Activated T-helper 1 cell treated with anti-CD3 and anti-CD28 coated beads, Interleukin-12 subunit alpha, Interleukin-12 subunit beta, Interleukin-2, Interleukin-4 antibody, amounts not matched to agents 30 ng/mL and 10 ng/mL and 1 ng/mL, durations not matched to agents 14 hours and 24 hours and 36 hours (primary cell): ENCODE results near the gene CEP68. TPM values are rescaled to one million over a fixed set of nuclear protein-coding genes. Genes with fewer than 3 reads are reported as not detected.

Experiments used
- DNase-seq: peaks from one replicate; pipeline ENCODE4 v3.0.0; 2021; ENCODE audit warnings: low spot score
- H3K27ac Mint-ChIP-seq: one replicate; pipeline ENCODE4 v1.8.0; 2021; ENCODE audit warnings: mild to moderate bottlenecking, mixed read lengths
- H3K27me3 Mint-ChIP-seq: one replicate; pipeline ENCODE4 v1.8.0; 2022; ENCODE audit warnings: mild to moderate bottlenecking, moderate library complexity, mixed read lengths; ENCODE audit not compliant: insufficient read depth
- H3K36me3 Mint-ChIP-seq: one replicate; pipeline ENCODE4 v1.8.0; 2021; ENCODE audit warnings: low read depth, mixed read lengths
- H3K4me1 Mint-ChIP-seq: one replicate; pipeline ENCODE4 v1.8.0; 2021; ENCODE audit warnings: low read depth, mixed read lengths
- H3K4me3 Mint-ChIP-seq: one replicate; pipeline ENCODE4 v1.8.0; 2021; ENCODE audit warnings: mild to moderate bottlenecking, moderate library complexity, mixed read lengths
- H3K9me3 Mint-ChIP-seq: one replicate; pipeline ENCODE4 v1.8.0; 2021; ENCODE audit warnings: mixed read lengths
- intact Hi-C: fragments of 100-400 bp; cut with micrococcal nuclease; formaldehyde crosslinking; loops from one replicate; pipeline ENCODE4 v1.15.1; 2024
- total RNA-seq: library from RNA; stranded (reverse); gene quantifications from 2 replicates; pipeline ENCODE4 v1.2.3, GENCODE V29; 2022

The CEP68 gene
- total RNA-seq, 1 donor from 2014 or later: 4.0 TPM

DNA sequence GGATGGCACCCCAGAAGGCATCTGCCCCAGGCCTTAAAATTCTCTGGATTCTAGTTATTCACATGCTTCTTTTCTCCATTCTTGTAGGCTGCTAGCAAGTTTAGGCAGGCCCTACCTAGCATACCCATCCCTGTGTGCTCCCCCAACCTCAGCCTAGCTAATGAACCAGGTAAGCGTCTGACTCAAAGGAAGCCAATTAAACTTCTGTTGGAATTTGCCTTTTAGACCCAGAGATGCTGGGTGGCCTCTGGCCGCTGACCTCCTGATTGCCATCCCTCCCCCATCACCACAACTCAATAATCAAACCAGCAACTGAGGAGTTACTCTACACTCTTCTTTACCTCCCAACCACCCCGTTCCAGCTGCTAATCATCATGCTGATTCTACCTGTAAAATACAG, 19.0 kb upstream of the CEP68 start:
- H3K36me3 Mint-ChIP-seq: no peaks in the 10 kb centered on the region
- peaks cover 19% of the 10 kb centered on the region for H3K4me1 Mint-ChIP-seq
- no peaks in the 10 kb centered on the region for H3K9me3 Mint-ChIP-seq
- H3K27ac Mint-ChIP-seq: no peak overlapping the region
- no peak for DNase-seq
- H3K27me3 Mint-ChIP-seq: peaks cover 2% of the 10 kb centered on the region
- no peak overlapping the region for H3K4me3 Mint-ChIP-seq
- intact Hi-C loops: no loop called here

GRCh38 chr2:65039640-65040039, 16.6 kb upstream of the CEP68 start:
- intact Hi-C loops: loop anchor here (1.0 to 5.0 kb wide), 6 partner anchors 17 to 534 kb away; partner anchors contain the start of genes AFTPH, CEP68 and SLC1A4
- Mint-ChIP-seq H3K27me3 (peaks cover 2% of the 10 kb centered on the region), H3K4me3 (no peak overlapping the region), H3K27ac (no peak overlapping the region), H3K36me3 (peaks cover 7% of the 10 kb centered on the region), H3K4me1 (peaks cover 24% of the 10 kb centered on the region), H3K9me3 (peaks cover 12% of the 10 kb centered on the region)
- DNase-seq: no peak

- peaks cover 25% of the 10 kb centered on the region for H3K4me1 Mint-ChIP-seq
- intact Hi-C loops: loop anchor here (1.0 to 5.0 kb wide), 6 partner anchors 16 to 533 kb away; partner anchors contain the start of genes AFTPH, CEP68 and SLC1A4
- H3K36me3 Mint-ChIP-seq: peaks cover 10% of the 10 kb centered on the region
- H3K27ac Mint-ChIP-seq: no peak overlapping the region
- peak; percentile 67 for DNase-seq
- H3K9me3 Mint-ChIP-seq: peaks cover 18% of the 10 kb centered on the region
- H3K4me3 Mint-ChIP-seq: no peak overlapping the region
- no peaks in the 10 kb centered on the region for H3K27me3 Mint-ChIP-seq
Observed at GRCh38 chr2:65040400-65041261, 15.6 kb upstream of the CEP68 start.

- no peak for DNase-seq
- Mint-ChIP-seq H3K9me3 (peaks cover 18% of the 10 kb centered on the region), H3K27me3 (peaks cover 4% of the 10 kb centered on the region), H3K4me1 (peaks cover 25% of the 10 kb centered on the region), H3K36me3 (peaks cover 10% of the 10 kb centered on the region), H3K27ac (no peak overlapping the region), H3K4me3 (no peak overlapping the region)
- intact Hi-C loops: loop anchor here (5.0 kb wide), 1 partner anchor 521 kb away; the partner anchor contains the start of gene AFTPH
Observed at GRCh38 chr2:65043001-65043400, 13.2 kb upstream of the CEP68 start.

DNA sequence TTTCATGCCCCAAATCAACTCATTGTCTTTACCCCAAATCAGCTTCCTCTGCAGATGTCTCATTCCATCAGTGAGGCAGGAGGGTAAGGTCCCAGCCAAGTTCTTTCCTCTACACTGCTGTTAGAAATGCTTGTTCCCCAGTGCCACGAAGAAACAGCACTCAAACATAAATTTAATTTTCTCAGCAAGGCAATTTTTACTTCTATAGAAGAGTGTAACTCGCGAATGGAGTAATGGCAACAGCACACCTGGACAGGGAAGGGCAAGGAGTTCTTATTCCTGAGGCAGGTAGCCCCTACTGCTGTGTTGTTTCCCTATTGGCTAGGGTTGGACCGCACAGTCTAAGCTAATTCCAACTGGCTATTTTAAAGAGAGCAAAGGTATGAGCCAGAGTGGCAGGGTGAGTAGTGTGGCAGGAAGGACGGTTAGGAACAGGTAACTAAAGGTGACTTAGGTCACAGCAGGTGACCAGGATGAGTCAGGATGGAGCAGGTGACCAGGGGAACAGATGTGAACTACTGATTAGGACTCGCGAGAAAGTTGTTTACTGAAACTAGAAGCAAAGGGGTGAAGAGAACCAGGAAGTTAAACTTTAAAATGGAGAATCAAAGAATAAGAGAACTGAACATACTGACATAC, 12.0 kb upstream of the CEP68 start:
- intact Hi-C loops: loop anchor here (5.0 kb wide), 1 partner anchor 522 kb away; the partner anchor contains the start of gene AFTPH
- DNase-seq: no peak
- Mint-ChIP-seq H3K27me3 (peaks cover 7% of the 10 kb centered on the region), H3K36me3 (peaks cover 10% of the 10 kb centered on the region), H3K4me3 (no peak overlapping the region), H3K27ac (no peak overlapping the region), H3K9me3 (peaks cover 18% of the 10 kb centered on the region), H3K4me1 (peaks cover 25% of the 10 kb centered on the region)

DNA sequence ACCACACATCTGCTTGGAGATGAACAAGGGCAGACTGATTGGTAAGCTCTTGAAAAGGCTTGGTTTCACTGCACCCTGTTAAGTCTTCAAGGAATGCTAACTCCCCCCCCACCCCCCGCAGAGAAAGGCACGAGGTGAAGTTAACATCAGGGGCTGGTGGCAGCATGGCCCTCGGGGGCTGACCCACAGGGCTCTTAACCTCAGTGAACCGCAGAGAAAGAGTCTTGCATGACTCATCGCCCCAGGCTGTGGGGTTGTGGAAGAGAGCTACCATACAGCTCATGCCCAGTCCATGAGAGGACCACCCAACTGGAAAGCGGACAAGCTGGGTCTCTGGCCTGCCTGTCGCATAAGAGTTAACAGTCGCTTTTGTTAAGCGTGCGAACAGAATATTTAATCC, 10.6 kb upstream of the CEP68 start:
- peaks cover 10% of the 10 kb centered on the region for H3K36me3 Mint-ChIP-seq
- no peak overlapping the region for H3K27ac Mint-ChIP-seq
- H3K9me3 Mint-ChIP-seq: peaks cover 18% of the 10 kb centered on the region
- intact Hi-C loops: no loop called here
- no peak overlapping the region for H3K4me3 Mint-ChIP-seq
- H3K27me3 Mint-ChIP-seq: peaks cover 9% of the 10 kb centered on the region
- peaks cover 13% of the 10 kb centered on the region for H3K4me1 Mint-ChIP-seq
- DNase-seq: no peak

GRCh38 chr2:65046633-65047407, 9.4 kb upstream of the CEP68 start:
- Mint-ChIP-seq H3K4me1 (peaks cover 10% of the 10 kb centered on the region), H3K4me3 (no peak overlapping the region), H3K27ac (no peak overlapping the region), H3K9me3 (peaks cover 18% of the 10 kb centered on the region), H3K27me3 (peaks cover 15% of the 10 kb centered on the region), H3K36me3 (peaks cover 10% of the 10 kb centered on the region)
- intact Hi-C loops: no loop called here
- no peak for DNase-seq

GRCh38 chr2:65049010-65049639, 7.1 kb upstream of the CEP68 start:
- Mint-ChIP-seq H3K27me3 (peaks cover 17% of the 10 kb centered on the region), H3K4me1 (peaks cover 17% of the 10 kb centered on the region), H3K27ac (no peak overlapping the region), H3K9me3 (peaks cover 11% of the 10 kb centered on the region), H3K36me3 (peaks cover 7% of the 10 kb centered on the region), H3K4me3 (no peak overlapping the region)
- DNase-seq: no peak
- intact Hi-C loops: no loop called here

DNA sequence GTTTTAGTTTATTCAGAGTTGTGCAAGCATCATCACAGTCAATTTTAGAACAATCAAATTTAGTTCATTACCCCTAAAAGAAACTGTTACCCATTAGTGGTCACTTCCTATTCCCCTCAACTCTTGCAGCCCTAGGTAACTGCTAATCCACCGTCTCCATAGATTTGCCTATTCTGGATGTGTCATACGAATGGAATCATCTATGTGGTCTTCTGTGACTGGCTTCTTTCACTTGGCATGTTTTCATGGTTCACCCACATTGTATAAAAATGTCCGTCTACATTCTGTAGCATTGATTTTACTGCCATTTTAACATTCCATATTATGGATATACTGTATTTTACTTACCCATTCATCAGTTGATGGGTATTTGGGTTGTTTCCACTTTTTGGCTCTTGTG, 5.3 kb upstream of the CEP68 start:
- no peak for DNase-seq
- H3K9me3 Mint-ChIP-seq: no peaks in the 10 kb centered on the region
- intact Hi-C loops: loop anchor here (10.0 kb wide), 3 partner anchors 296 to 1036 kb away; partner anchors contain the start of gene VPS54
- H3K4me3 Mint-ChIP-seq: no peak overlapping the region
- peaks cover 17% of the 10 kb centered on the region for H3K27me3 Mint-ChIP-seq
- H3K27ac Mint-ChIP-seq: no peak overlapping the region
- peaks cover 26% of the 10 kb centered on the region for H3K4me1 Mint-ChIP-seq
- no peaks in the 10 kb centered on the region for H3K36me3 Mint-ChIP-seq

DNA sequence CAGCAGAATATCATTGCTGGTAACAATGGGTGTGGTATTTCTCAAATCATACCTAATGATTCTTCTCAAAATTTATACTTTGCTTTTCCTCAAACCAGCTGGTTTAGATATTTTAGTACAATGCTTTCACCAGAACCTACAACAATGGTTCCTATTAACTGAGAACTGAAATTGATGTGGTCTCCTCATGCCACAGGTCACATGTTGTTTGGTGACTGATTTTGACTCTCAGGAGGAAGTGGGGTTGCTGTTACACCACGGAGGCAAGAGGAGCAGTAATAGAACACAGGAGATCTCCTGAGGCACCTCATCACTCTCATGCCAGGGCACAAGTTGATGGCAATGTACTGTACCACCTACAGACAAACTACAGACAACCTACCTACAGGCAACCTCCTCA, 3.0 kb upstream of the CEP68 start:
- Mint-ChIP-seq H3K4me3 (peak overlapping the region; percentile 48), H3K4me1 (peaks cover 41% of the 10 kb centered on the region), H3K36me3 (no peaks in the 10 kb centered on the region), H3K27me3 (peaks cover 13% of the 10 kb centered on the region), H3K27ac (peak overlapping the region; percentile 67), H3K9me3 (no peaks in the 10 kb centered on the region)
- peak; percentile 42 for DNase-seq
- intact Hi-C loops: loop anchor here (10.0 kb wide), 3 partner anchors 298 to 1038 kb away; partner anchors contain the start of gene VPS54

DNA sequence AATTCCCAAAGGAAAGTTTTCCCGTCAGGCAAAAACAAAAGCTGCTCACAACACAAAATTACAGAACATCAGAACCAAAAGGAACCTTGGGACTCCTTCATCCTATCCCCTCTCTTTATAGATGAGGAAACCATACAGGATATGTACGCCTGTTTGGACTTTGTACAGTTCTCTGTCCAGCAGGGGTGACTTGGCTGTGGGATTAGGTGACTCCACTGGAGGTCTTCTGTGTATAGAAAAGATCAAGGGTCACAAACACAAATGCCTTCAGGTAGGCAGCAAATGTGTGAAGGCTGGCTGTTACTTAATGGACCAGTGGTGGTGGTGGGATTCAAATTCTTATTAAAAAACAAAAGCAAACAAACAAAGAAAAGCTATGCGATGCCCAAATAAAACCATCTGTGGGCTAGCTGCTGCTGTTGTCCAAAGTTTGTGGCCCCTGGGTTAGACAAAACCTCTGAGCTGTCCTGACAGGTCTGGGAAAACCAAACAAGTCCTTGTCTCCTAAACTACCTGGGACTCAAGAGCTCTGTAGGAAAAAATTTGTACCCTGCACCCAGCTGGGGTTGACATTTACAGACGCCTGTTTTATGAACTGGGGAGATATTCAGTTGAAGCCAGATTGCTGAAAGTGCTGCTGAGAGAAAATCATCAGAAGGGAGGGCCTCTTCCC, 1.3 kb upstream of the CEP68 start:
- H3K9me3 Mint-ChIP-seq: no peaks in the 10 kb centered on the region
- H3K4me3 Mint-ChIP-seq: peak overlapping the region; percentile 94
- no peak for DNase-seq
- no peaks in the 10 kb centered on the region for H3K36me3 Mint-ChIP-seq
- peaks cover 10% of the 10 kb centered on the region for H3K27me3 Mint-ChIP-seq
- peaks cover 48% of the 10 kb centered on the region for H3K4me1 Mint-ChIP-seq
- no peak overlapping the region for H3K27ac Mint-ChIP-seq
- intact Hi-C loops: loop anchor here (5.0 to 10.0 kb wide), 4 partner anchors 300 to 1040 kb away; partner anchors contain the start of gene VPS54
